Upper lobe of right lung (tissue), 1 donor: ENCODE data around the gene ATXN2L. TPM values are rescaled to one million over a fixed set of nuclear protein-coding genes. Genes with fewer than 3 reads are reported as not detected.
"Not testable (repeated sequence)": the region's sequence is repeated elsewhere in the genome, so short reads cannot be mapped to it uniquely, and the experiment has no call there.

Experiments
- ATAC-seq: fragments of 200-7000 bp; cut with Tn5 transposase; one replicate; pipeline ENCODE4 v1.9.1; 2020; ENCODE audit warnings: mild to moderate bottlenecking, moderate library complexity
- DNase-seq: peaks from one replicate; pipeline ENCODE4 v3.0.0-alpha.2; 2020
- H3K27ac ChIP-seq: fragments of 200-600 bp; one replicate; pipeline ENCODE4 v1.8.0; 2022
- H3K27me3 ChIP-seq: fragments of 200-600 bp; one replicate; pipeline ENCODE4 v1.8.0; 2022; ENCODE audit warnings: mild to moderate bottlenecking
- H3K36me3 ChIP-seq: fragments of 200-600 bp; one replicate; pipeline ENCODE4 v1.8.0; 2022
- H3K4me1 ChIP-seq: fragments of 200-600 bp; one replicate; pipeline ENCODE4 v1.8.0; 2022
- H3K4me3 ChIP-seq: fragments of 200-600 bp; one replicate; pipeline ENCODE4 v1.8.0; 2022; ENCODE audit warnings: mild to moderate bottlenecking
- H3K9me3 ChIP-seq: fragments of 200-600 bp; one replicate; pipeline ENCODE4 v1.8.0; 2022
- intact Hi-C: fragments of 100-400 bp; cut with DNase I; formaldehyde crosslinking; loops from one replicate; pipeline ENCODE4 v1.11.0; 2022
- long read RNA-seq: library from polyadenylated mRNA; unstranded; transcript quantifications from one replicate; pipeline ENCODE4 v2.0.0, GENCODE V29; 2021
- total RNA-seq: library from RNA; stranded (reverse); fragmentation: NEBNext Ultra II Directional; extraction: Animal tissue kit (Norgen Biotek cat#: 25700); gene quantifications from one replicate; pipeline ENCODE4 v1.2.1, GENCODE V29; 2021
- TF ChIP-seq, protein P1 (sequence below): fragments of 200-600 bp; IDR thresholded peaks from one replicate; pipeline ENCODE4 v1.8.0; 2022; ENCODE audit warnings: antibody characterized with exemption
- donor health status: DM: no; HTN: yes; CAD: no; lungs with severe emphysema.

Gene ATXN2L, protein sequence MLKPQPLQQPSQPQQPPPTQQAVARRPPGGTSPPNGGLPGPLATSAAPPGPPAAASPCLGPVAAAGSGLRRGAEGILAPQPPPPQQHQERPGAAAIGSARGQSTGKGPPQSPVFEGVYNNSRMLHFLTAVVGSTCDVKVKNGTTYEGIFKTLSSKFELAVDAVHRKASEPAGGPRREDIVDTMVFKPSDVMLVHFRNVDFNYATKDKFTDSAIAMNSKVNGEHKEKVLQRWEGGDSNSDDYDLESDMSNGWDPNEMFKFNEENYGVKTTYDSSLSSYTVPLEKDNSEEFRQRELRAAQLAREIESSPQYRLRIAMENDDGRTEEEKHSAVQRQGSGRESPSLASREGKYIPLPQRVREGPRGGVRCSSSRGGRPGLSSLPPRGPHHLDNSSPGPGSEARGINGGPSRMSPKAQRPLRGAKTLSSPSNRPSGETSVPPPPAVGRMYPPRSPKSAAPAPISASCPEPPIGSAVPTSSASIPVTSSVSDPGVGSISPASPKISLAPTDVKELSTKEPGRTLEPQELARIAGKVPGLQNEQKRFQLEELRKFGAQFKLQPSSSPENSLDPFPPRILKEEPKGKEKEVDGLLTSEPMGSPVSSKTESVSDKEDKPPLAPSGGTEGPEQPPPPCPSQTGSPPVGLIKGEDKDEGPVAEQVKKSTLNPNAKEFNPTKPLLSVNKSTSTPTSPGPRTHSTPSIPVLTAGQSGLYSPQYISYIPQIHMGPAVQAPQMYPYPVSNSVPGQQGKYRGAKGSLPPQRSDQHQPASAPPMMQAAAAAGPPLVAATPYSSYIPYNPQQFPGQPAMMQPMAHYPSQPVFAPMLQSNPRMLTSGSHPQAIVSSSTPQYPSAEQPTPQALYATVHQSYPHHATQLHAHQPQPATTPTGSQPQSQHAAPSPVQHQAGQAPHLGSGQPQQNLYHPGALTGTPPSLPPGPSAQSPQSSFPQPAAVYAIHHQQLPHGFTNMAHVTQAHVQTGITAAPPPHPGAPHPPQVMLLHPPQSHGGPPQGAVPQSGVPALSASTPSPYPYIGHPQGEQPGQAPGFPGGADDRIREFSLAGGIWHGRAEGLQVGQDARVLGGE
- total RNA-seq = 118 TPM
- long read RNA-seq, partial matches to known transcripts = 31 of 51 reads
- long read RNA-seq, other reads (novel, unspliced or antisense) = 15 of 51 reads

DNA sequence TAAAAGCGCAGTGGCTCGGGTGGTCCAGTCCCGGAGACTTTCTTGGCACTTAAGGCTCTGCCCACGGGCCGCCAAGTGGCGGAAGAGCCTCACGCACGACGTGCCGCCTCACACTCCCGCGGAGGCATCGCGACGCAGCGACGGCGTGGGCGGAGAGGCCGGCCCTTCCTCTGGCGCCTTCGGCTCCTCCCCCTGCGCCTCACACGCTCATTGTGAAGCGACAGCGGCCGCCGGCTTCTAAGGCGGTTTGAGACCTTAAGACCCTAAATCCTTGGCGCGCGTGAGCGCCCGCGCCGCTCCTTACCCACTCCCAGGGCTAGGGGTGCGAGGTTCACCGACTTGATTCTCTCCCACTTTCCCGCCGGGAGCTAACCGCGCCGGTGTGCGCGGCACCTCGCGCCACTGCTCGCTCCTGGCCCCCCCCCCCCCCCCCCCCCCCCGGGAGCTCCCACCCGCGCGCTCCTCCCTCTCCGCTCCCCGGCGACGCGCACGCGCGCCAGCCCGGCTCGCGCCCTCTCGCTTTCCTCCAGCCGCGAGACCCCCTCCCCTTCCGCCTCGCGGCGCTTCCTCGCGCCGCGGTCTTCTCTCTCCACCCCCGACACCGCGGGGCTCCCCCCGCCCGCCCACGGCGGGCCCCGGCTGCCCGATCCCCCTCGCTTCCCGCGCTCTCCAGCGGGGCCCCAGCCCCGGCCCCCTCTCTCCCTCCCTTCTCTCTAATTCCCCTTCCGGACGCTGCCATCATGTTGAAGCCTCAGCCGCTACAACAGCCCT, at the start of gene ATXN2L:
ATXN2L (plus strand) TSS at position 480 of the 771 bp plus-strand sequence; CDS start at position 741, 261 bp downstream.
- Histone ChIP-seq H3K27me3 (no peaks in the 10 kb centered on the region), H3K4me1 (peaks cover 18% of the 10 kb centered on the region), H3K9me3 (no peaks in the 10 kb centered on the region), H3K36me3 (peaks cover 27% of the 10 kb centered on the region), H3K27ac (peak within 1 kb of the TSS; percentile 99), H3K4me3 (peak within 1 kb of the TSS; percentile 100)
- intact Hi-C loops = no loop called here
- TF ChIP-seq, protein P1, sequence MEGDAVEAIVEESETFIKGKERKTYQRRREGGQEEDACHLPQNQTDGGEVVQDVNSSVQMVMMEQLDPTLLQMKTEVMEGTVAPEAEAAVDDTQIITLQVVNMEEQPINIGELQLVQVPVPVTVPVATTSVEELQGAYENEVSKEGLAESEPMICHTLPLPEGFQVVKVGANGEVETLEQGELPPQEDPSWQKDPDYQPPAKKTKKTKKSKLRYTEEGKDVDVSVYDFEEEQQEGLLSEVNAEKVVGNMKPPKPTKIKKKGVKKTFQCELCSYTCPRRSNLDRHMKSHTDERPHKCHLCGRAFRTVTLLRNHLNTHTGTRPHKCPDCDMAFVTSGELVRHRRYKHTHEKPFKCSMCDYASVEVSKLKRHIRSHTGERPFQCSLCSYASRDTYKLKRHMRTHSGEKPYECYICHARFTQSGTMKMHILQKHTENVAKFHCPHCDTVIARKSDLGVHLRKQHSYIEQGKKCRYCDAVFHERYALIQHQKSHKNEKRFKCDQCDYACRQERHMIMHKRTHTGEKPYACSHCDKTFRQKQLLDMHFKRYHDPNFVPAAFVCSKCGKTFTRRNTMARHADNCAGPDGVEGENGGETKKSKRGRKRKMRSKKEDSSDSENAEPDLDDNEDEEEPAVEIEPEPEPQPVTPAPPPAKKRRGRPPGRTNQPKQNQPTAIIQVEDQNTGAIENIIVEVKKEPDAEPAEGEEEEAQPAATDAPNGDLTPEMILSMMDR = no peak
- DNase-seq = peak; percentile 98
- peak; percentile 88 for ATAC-seq

GRCh38 chr16:28781697-28782096, 41.1 kb upstream of the ATXN2L start:
- H3K36me3 ChIP-seq, H3K9me3 ChIP-seq, H3K27ac ChIP-seq, H3K4me1 ChIP-seq, DNase-seq, intact Hi-C loops, H3K27me3 ChIP-seq, ATAC-seq, H3K4me3 ChIP-seq: not testable (repeated sequence)

- intact Hi-C loops, H3K27me3 ChIP-seq, H3K9me3 ChIP-seq: not testable (repeated sequence)
Measured at GRCh38 chr16:28782357-28782756, 40.4 kb upstream of the ATXN2L start.

DNA sequence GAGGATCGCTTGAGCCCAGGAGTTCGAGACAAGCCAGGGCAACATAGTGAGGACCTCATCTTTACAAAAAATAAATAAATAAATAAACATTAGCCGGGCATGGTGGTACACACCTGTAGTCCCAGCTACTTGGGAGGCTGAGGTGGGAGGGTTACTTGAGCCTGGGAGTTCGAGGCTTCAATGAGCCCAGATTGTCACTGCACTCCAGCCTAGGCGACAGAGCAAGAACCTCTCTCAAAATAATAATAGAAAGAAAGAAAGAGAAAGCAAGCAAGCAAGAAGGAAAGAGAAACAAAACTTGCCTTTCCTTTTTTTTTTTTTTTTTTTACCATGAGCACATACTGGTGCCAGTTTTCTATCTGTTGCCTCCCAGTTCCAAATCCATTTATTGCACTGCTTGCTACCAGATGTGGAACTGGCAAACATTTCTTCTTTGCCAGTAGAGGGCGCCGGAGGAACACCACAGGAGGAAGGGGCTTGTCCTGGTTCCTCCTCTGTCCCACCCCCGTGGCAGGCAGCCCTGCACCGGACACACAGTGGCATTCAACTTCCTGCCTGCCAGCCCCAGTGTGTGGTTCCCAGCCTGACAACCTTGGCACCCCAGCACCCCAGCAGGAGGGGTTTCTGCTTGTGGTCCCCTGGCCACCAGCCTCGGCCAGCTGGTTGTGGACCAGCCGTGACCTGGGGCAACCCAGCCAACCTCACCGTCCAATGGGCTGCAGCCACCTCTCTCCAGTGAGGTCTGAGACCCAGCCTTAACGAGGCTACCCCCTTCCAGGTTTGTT, 20.4 kb upstream of the ATXN2L start:
- H3K4me1 ChIP-seq, H3K27ac ChIP-seq, H3K27me3 ChIP-seq, intact Hi-C loops, H3K4me3 ChIP-seq, H3K9me3 ChIP-seq, DNase-seq, H3K36me3 ChIP-seq: not testable (repeated sequence)
- peak; percentile 97 for ATAC-seq
- TF ChIP-seq, protein P1 = peak; percentile 43

More at GRCh38 chr16:28782357-28782756, 40.4 kb upstream of the ATXN2L start:
- not testable (repeated sequence) for H3K27ac ChIP-seq, DNase-seq, H3K4me3 ChIP-seq, H3K4me1 ChIP-seq, H3K36me3 ChIP-seq
- ATAC-seq = peak; percentile 62

DNA sequence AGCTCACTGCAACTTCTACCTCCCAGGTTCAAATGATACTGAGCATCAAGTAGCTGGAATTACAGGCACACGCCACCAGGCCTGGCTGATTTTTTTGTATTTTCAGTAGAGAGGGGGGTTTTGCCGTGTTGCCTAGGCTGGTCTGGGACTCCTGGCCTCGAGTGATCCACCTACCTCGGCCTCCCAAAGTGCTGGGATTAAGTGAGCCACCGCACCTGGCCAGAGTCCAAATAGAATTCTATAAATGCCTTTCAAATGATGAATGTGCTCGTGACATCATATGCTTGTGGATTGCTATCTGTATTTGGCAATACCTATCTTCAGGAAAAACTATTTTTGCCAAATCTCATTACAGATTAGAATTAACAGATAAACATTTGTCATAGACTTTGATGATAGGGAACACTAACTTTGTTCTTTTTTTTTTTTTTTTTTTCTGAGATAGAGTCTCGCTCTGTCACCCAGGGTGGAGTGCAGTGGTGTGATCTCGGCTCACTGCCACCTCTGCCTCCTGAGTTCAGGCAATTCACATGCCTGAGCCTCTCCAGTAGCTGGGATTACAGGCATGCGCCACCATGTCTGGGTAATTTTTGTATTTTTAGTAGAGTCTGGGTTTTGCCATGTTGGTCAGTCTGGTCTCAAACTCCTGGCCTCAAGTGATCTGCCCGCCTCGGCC, 15.2 kb upstream of the ATXN2L start:
- intact Hi-C loops, H3K27ac ChIP-seq, ATAC-seq, H3K27me3 ChIP-seq, H3K36me3 ChIP-seq, H3K9me3 ChIP-seq, H3K4me1 ChIP-seq, DNase-seq, H3K4me3 ChIP-seq: not testable (repeated sequence)

DNA sequence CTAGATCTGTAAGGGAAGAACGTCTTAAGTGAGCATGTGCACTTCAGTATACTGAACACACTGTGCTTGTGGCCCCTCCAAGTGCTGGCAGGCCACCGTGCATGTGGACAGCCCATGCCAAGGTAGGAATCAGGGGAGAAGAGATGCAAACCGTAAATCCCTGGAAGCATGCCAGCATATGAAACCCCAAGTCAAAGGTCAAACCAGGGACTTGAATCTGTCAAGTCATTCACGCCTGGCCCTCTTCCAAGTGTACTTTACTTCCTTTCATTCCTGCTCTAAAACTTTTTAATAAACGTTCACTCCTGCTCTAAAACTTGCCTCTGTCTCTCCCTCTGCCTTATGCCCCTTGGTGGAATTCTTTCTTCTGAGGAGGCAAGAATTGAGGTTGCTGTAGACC, 2.8 kb upstream of the ATXN2L start:
- Histone ChIP-seq H3K27me3 (no peaks in the 10 kb centered on the region), H3K36me3 (peaks cover under 1% of the 10 kb centered on the region), H3K4me1 (peaks cover 10% of the 10 kb centered on the region), H3K4me3 (no peak overlapping the region), H3K27ac (no peak overlapping the region), H3K9me3 (no peaks in the 10 kb centered on the region)
- intact Hi-C loops = no loop called here
- ATAC-seq = no peak
- TF ChIP-seq, protein P1 = no peak
- DNase-seq = no peak

GRCh38 chr16:28820546-28820945, 2.3 kb upstream of the ATXN2L start:
- DNase-seq, H3K36me3 ChIP-seq, H3K4me3 ChIP-seq, H3K27me3 ChIP-seq, intact Hi-C loops, ATAC-seq, H3K27ac ChIP-seq, H3K9me3 ChIP-seq: not testable (repeated sequence)
- H3K4me1 ChIP-seq = peaks cover 15% of the 10 kb centered on the region
